GM13976 (cell line): ENCODE measurements around the gene PP2D1.
"Not testable (repeated sequence)": the region's sequence is repeated elsewhere in the genome, so short reads cannot be mapped to it uniquely, and the experiment has no call there.

Experiments used
- DNase-seq: peaks from one replicate; pipeline ENCODE4 v3.0.0; 2012; ENCODE audit warnings: low spot score
- CTCF ChIP-seq: IDR thresholded peaks from 2 replicates; pipeline ENCODE4 v1.5.1; 2012; ENCODE audit warnings: borderline replicate concordance, mild to moderate bottlenecking; ENCODE audit not compliant: insufficient read depth; ENCODE audit errors: extremely low read depth, missing control alignments, control extremely low read depth
- in situ Hi-C: fragments of 300-500 bp; cut with MboI; formaldehyde crosslinking; loops from one replicate; pipeline ENCODE4 v1.12.0; 2022; ENCODE audit warnings: low sequenced_read_pairs, mixed read lengths, inconsistent platforms; ENCODE audit not compliant: unreplicated experiment

PP2D1 gene

GRCh38 chr3:20008646-20009045 lies 3.4 kb downstream of the PP2D1 start:
- in situ Hi-C loops = no loop called here
- DNase-seq = no peak
- no peak for TF ChIP-seq CTCF

- TF ChIP-seq CTCF = no peak
- no peak for DNase-seq
- in situ Hi-C loops = no loop called here
Observed at GRCh38 chr3:20007960-20008359, 4.1 kb downstream of the PP2D1 start.

DNA sequence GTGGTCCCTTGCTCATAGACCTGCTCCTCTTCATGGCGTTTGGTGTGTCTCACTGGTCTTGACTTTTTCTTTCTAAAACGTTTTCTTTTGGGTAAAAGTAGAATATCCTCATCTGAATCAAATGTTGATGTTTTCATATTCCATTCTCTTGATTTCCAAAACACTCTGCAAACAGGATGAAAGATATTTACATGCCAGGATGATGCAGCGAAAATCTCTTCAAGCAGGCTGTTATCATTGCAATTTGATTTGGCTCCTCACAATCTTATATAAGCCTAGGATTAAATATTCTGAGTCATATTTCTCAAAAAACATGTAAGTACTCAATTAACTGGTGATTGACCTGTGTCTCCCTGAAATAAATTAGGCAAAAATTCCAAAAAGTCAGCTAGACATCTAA lies 10.1 kb downstream of the PP2D1 start:
- no peak for DNase-seq
- no peak for TF ChIP-seq CTCF
- in situ Hi-C loops = no loop called here

GRCh38 chr3:19997502-19997901 lies 14.6 kb downstream of the PP2D1 start:
- no peak for TF ChIP-seq CTCF
- in situ Hi-C loops = no loop called here
- no peak for DNase-seq

- in situ Hi-C loops = no loop called here
- no peak for TF ChIP-seq CTCF
- DNase-seq = no peak
Observed at GRCh38 chr3:19994796-19995195, 17.3 kb downstream of the PP2D1 start.

- DNase-seq, in situ Hi-C loops: not testable (repeated sequence)
Observed at GRCh38 chr3:19988904-19989303, 23.2 kb downstream of the PP2D1 start.

DNA sequence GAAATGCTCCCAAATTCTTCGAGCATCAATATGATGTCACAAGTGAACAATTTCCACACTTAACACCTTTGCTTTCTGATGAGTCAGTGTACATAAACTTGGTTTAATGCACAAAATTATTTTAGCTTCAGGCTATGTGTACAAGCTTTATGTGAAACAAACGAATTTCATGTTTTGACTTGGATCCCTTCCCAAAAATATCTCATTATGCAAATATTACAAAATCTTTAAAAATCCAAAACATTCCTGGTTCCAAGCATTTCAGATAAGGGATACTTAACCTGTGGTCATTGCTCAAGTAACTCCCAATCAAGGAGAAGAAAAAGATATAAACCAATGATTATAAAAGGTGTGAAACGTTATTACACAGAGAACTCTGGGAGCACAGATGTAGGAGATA lies 40.0 kb downstream of the PP2D1 start:
- in situ Hi-C loops = no loop called here
- TF ChIP-seq CTCF = no peak
- DNase-seq = no peak
